HEK293 (cell line): ENCODE measurements around the gene SCTR.

Experiments used
- BCL11B ChIP-seq: fragments of 450-650 bp; formaldehyde crosslinking; IDR thresholded peaks from 2 replicates; pipeline ENCODE4 v1.5.1; 2016; ENCODE audit warnings: low read depth, missing biosample characterization, missing genetic modification characterization
- ELK4 ChIP-seq: IDR thresholded peaks from 2 replicates; pipeline ENCODE4 v1.6.1; 2011; ENCODE audit warnings: mild to moderate bottlenecking, low read depth, low read length, borderline replicate concordance
- GLIS1 ChIP-seq: fragments of 450-650 bp; formaldehyde crosslinking; IDR thresholded peaks from 2 replicates; pipeline ENCODE4 v1.5.1; 2016; ENCODE audit warnings: missing biosample characterization, missing genetic modification characterization
- HOXD13 ChIP-seq: sonication (generic); formaldehyde crosslinking; IDR thresholded peaks from 2 replicates; pipeline ENCODE4 v1.8.0; 2022; ENCODE audit warnings: missing genetic modification reagents, borderline replicate concordance
- PRDM2 ChIP-seq: fragments of 450-650 bp; formaldehyde crosslinking; IDR thresholded peaks from 2 replicates; pipeline ENCODE4 v1.5.1; 2016; ENCODE audit warnings: missing biosample characterization, missing genetic modification characterization, borderline replicate concordance
- PRDM4 ChIP-seq: fragments of 450-650 bp; formaldehyde crosslinking; IDR thresholded peaks from 2 replicates; pipeline ENCODE4 v1.5.1; 2017; ENCODE audit warnings: missing biosample characterization, missing genetic modification characterization
- REST ChIP-seq: fragments of 450-650 bp; formaldehyde crosslinking; IDR thresholded peaks from 2 replicates; pipeline ENCODE4 v1.5.1; 2016; ENCODE audit warnings: missing biosample characterization, missing genetic modification characterization
- TRIM28 ChIP-seq: IDR thresholded peaks from 2 replicates; pipeline ENCODE4 v1.6.1; 2011; ENCODE audit warnings: low read length, control low read depth, borderline replicate concordance
- ZBTB17 ChIP-seq: fragments of 450-650 bp; formaldehyde crosslinking; IDR thresholded peaks from 2 replicates; pipeline ENCODE4 v1.5.1; 2016; ENCODE audit warnings: missing biosample characterization, missing genetic modification characterization
- ZBTB21 ChIP-seq: fragments of 450-650 bp; formaldehyde crosslinking; IDR thresholded peaks from 2 replicates; pipeline ENCODE4 v1.5.1; 2017; ENCODE audit warnings: missing biosample characterization, missing genetic modification characterization
- ZNF114 ChIP-seq: fragments of 450-650 bp; formaldehyde crosslinking; IDR thresholded peaks from 2 replicates; pipeline ENCODE4 v1.5.0; 2017; ENCODE audit warnings: missing biosample characterization, missing genetic modification characterization
- ZNF121 ChIP-seq: fragments of 450-650 bp; formaldehyde crosslinking; IDR thresholded peaks from 2 replicates; pipeline ENCODE4 v1.5.1; 2016; ENCODE audit warnings: missing biosample characterization, missing genetic modification characterization
- ZNF138 ChIP-seq: fragments of 450-650 bp; formaldehyde crosslinking; IDR thresholded peaks from 2 replicates; pipeline ENCODE4 v1.5.1; 2016; ENCODE audit warnings: missing biosample characterization, missing genetic modification characterization, borderline replicate concordance
- ZNF155 ChIP-seq: fragments of 450-650 bp; formaldehyde crosslinking; IDR thresholded peaks from 2 replicates; pipeline ENCODE4 v1.5.1; 2016; ENCODE audit warnings: missing biosample characterization, missing genetic modification characterization
- ZNF175 ChIP-seq: fragments of 450-650 bp; formaldehyde crosslinking; IDR thresholded peaks from 2 replicates; pipeline ENCODE4 v1.5.1; 2016; ENCODE audit warnings: missing biosample characterization, missing genetic modification characterization
- ZNF202 ChIP-seq: fragments of 450-650 bp; formaldehyde crosslinking; IDR thresholded peaks from 2 replicates; pipeline ENCODE4 v1.5.1; 2016; ENCODE audit warnings: missing biosample characterization, missing genetic modification characterization, borderline replicate concordance
- ZNF211 ChIP-seq: fragments of 450-650 bp; formaldehyde crosslinking; IDR thresholded peaks from 2 replicates; pipeline ENCODE4 v1.5.1; 2016; ENCODE audit warnings: low read depth, missing biosample characterization, missing genetic modification characterization
- ZNF239 ChIP-seq: fragments of 450-650 bp; formaldehyde crosslinking; IDR thresholded peaks from 2 replicates; pipeline ENCODE4 v1.5.1; 2016; ENCODE audit warnings: missing biosample characterization, missing genetic modification characterization
- ZNF274 ChIP-seq, 2 experiments: fragments of 200-500 bp in 1 of 2; fragments of 450-650 bp in 1 of 2; sonication (Bioruptor generic) in 1 of 2; formaldehyde crosslinking in 1 of 2; IDR thresholded peaks; 2 replicates each; pipeline versions ENCODE4 v1.5.1 to v1.6.1; 2014 to 2016; ENCODE audit warnings: borderline replicate concordance in 1 of 2, inconsistent platforms in 1 of 2, low read length in 1 of 2, missing biosample characterization in 1 of 2, missing genetic modification characterization in 1 of 2
- ZNF292 ChIP-seq: fragments of 450-650 bp; formaldehyde crosslinking; IDR thresholded peaks from 2 replicates; pipeline ENCODE4 v1.5.1; 2016; ENCODE audit warnings: low read depth, missing biosample characterization, missing genetic modification characterization, borderline replicate concordance
- ZNF37A ChIP-seq: fragments of 450-650 bp; IDR thresholded peaks from 2 replicates; pipeline ENCODE4 v1.5.1; 2018; ENCODE audit warnings: missing biosample characterization, missing genetic modification characterization
- ZNF426 ChIP-seq: fragments of 450-650 bp; formaldehyde crosslinking; IDR thresholded peaks from 2 replicates; pipeline ENCODE4 v1.5.1; 2017; ENCODE audit warnings: missing biosample characterization, missing genetic modification characterization, mild to moderate bottlenecking, inconsistent platforms, moderate library complexity
- ZNF514 ChIP-seq: fragments of 450-650 bp; formaldehyde crosslinking; IDR thresholded peaks from 2 replicates; pipeline ENCODE4 v1.5.1; 2016; ENCODE audit warnings: missing biosample characterization, missing genetic modification characterization
- ZNF549 ChIP-seq: fragments of 450-650 bp; IDR thresholded peaks from 2 replicates; pipeline ENCODE4 v1.5.1; 2018; ENCODE audit warnings: missing biosample characterization, missing genetic modification characterization, mild to moderate bottlenecking, inconsistent platforms, moderate library complexity
- ZNF600 ChIP-seq: fragments of 450-650 bp; formaldehyde crosslinking; IDR thresholded peaks from 2 replicates; pipeline ENCODE4 v1.5.1; 2016; ENCODE audit warnings: missing biosample characterization, missing genetic modification characterization
- ZNF777 ChIP-seq: fragments of 450-650 bp; formaldehyde crosslinking; IDR thresholded peaks from 2 replicates; pipeline ENCODE4 v1.5.1; 2017; ENCODE audit warnings: missing biosample characterization, missing genetic modification characterization, borderline replicate concordance

SCTR gene

GRCh38 chr2:119431155-119431975 lies 92.9 kb downstream of the SCTR start, which contains the start of gene TMEM37 (continued):
- TF ChIP-seq REST (tag by site-specific recombination), result 0 out of 2 replicates have a peak, but pooled peaks have one; percentile 15
- TF ChIP-seq ZNF292 (tag by site-specific recombination), result no peak
- no peak for TF ChIP-seq ZNF37A (tag by site-specific recombination)
- TF ChIP-seq BCL11B, result no peak
- peak; percentile 74 for TF ChIP-seq ZBTB17 (tag by site-specific recombination)
- TF ChIP-seq ZNF274 (IDR thresholded peaks at IDR 0.05; ENCODE audit: low read length), result no peak
- TF ChIP-seq ZNF274 (tag by site-specific recombination; IDR thresholded peaks at IDR 0.05; ENCODE audit: borderline replicate concordance), result no peak
- TF ChIP-seq ZNF114, result no peak
- no peak for TF ChIP-seq ZNF121 (tag by site-specific recombination)
- TF ChIP-seq GLIS1 (tag by site-specific recombination), result peak; percentile 88
- TF ChIP-seq ZBTB21 (tag by site-specific recombination), result no peak
- no peak for TF ChIP-seq ZNF175 (tag by site-specific recombination)
- TF ChIP-seq ZNF426 (tag by site-specific recombination), result no peak
- TF ChIP-seq ZNF514 (tag by site-specific recombination), result no peak
- no peak for TF ChIP-seq ZNF211 (tag by site-specific recombination)
- no peak for TF ChIP-seq TRIM28
- peak; percentile 73; the same call in 1 of the 2 replicates for TF ChIP-seq ZNF777 (tag by site-specific recombination)
- no peak for TF ChIP-seq ZNF549
- TF ChIP-seq ZNF202 (tag by site-specific recombination), result no peak
- no peak for TF ChIP-seq ELK4
- no peak for TF ChIP-seq ZNF155 (tag by site-specific recombination)
- TF ChIP-seq ZNF600, result peak; percentile 77
- TF ChIP-seq HOXD13, result no peak
- TF ChIP-seq ZNF138, result no peak
- TF ChIP-seq ZNF239, result no peak
- TF ChIP-seq PRDM4 (tag by site-specific recombination), result 0 out of 2 replicates have a peak, but pooled peaks have one; percentile 51
- no peak for TF ChIP-seq PRDM2 (tag by site-specific recombination)
